HL-60 (cell line): ENCODE results near the gene BUB3.

Experiments
- DNase-seq, 2 experiments: peaks; one replicate each; pipeline ENCODE4 v3.0.0-alpha.2; 2010 to 2020; ENCODE audit warnings: low read depth in 1 of 2, low spot score in 1 of 2
- H3K27ac ChIP-seq: fragments of 250-450 bp; sonication (Bioruptor Pico); replicated peaks from 2 replicates; pipeline ENCODE4 v1.5.1; 2020; ENCODE audit warnings: mild to moderate bottlenecking, moderate library complexity
- H3K27me3 ChIP-seq: fragments of 250-450 bp; sonication (Bioruptor Pico); 2 replicates; pipeline ENCODE4 v1.5.1; 2021; ENCODE audit warnings: mild to moderate bottlenecking, moderate library complexity; ENCODE audit not compliant: insufficient read depth, poor library complexity, severe bottlenecking
- H3K4me3 ChIP-seq: replicated peaks from 2 replicates; pipeline ENCODE4 v1.5.1; 2011; ENCODE audit warnings: mild to moderate bottlenecking, control low read depth, low read length; ENCODE audit not compliant: insufficient read depth
- GABPA ChIP-seq: IDR thresholded peaks from 2 replicates; pipeline ENCODE4 v1.6.1; 2012; ENCODE audit warnings: low read depth
- POLR2AphosphoS5 ChIP-seq: IDR thresholded peaks from 2 replicates; pipeline ENCODE4 v1.6.1; 2012; ENCODE audit warnings: low read depth
- REST ChIP-seq: IDR thresholded peaks from 2 replicates; pipeline ENCODE4 v1.6.1; 2012; ENCODE audit warnings: low read depth; ENCODE audit not compliant: insufficient replicate concordance
- SPI1 ChIP-seq: IDR thresholded peaks from 2 replicates; pipeline ENCODE4 v1.6.1; 2012; ENCODE audit warnings: low read depth, mild to moderate bottlenecking, borderline replicate concordance
- long read RNA-seq: library from polyadenylated mRNA; unstranded; transcript quantifications from one replicate; pipeline ENCODE4 v2.0.0, GENCODE V29; 2020
- TF ChIP-seq, protein P1 (sequence below): IDR thresholded peaks from one replicate; pipeline ENCODE4 v1.5.1; 2011; ENCODE audit warnings: low read length, control low read depth, inconsistent platforms; ENCODE audit not compliant: insufficient read depth

BUB3 gene
- long read RNA-seq, full-length matches to known transcripts = 1,263 of 1,445 reads
- long read RNA-seq, partial matches to known transcripts = 166 of 1,445 reads
- long read RNA-seq, other reads (novel, unspliced or antisense) = 16 of 1,445 reads

GRCh38 chr10:123154092-123154710, at the start of gene BUB3:
BUB3 (plus strand) TSS chr10:123154402; CDS start chr10:123154918, 516 bp downstream.
- H3K27me3 ChIP-seq = peaks cover 22% of the 10 kb centered on the region
- peak within 1 kb of the TSS; percentile 93 for H3K4me3 ChIP-seq
- peak within 1 kb of the TSS; percentile 94 for H3K27ac ChIP-seq
- 0 out of 2 replicates have a peak, but pooled peaks have one; percentile 41 for TF ChIP-seq SPI1
- TF ChIP-seq REST = peak; percentile 28
- TF ChIP-seq GABPA = peak; percentile 85
- TF ChIP-seq, protein P1, sequence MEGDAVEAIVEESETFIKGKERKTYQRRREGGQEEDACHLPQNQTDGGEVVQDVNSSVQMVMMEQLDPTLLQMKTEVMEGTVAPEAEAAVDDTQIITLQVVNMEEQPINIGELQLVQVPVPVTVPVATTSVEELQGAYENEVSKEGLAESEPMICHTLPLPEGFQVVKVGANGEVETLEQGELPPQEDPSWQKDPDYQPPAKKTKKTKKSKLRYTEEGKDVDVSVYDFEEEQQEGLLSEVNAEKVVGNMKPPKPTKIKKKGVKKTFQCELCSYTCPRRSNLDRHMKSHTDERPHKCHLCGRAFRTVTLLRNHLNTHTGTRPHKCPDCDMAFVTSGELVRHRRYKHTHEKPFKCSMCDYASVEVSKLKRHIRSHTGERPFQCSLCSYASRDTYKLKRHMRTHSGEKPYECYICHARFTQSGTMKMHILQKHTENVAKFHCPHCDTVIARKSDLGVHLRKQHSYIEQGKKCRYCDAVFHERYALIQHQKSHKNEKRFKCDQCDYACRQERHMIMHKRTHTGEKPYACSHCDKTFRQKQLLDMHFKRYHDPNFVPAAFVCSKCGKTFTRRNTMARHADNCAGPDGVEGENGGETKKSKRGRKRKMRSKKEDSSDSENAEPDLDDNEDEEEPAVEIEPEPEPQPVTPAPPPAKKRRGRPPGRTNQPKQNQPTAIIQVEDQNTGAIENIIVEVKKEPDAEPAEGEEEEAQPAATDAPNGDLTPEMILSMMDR = no peak
- peak; percentile 98 for TF ChIP-seq POLR2AphosphoS5
- peak; percentile 99 to 100 for DNase-seq

GRCh38 chr10:123109466-123109865, 44.7 kb upstream of the BUB3 start:
- Histone ChIP-seq H3K4me3 (no peak overlapping the region), H3K27me3 (peaks cover 6% of the 10 kb centered on the region), H3K27ac (no peak overlapping the region)
- no peak for DNase-seq
- TF ChIP-seq SPI1 (no peak), REST (no peak), POLR2AphosphoS5 (no peak), GABPA (no peak)
- TF ChIP-seq, protein P1 = no peak

DNA sequence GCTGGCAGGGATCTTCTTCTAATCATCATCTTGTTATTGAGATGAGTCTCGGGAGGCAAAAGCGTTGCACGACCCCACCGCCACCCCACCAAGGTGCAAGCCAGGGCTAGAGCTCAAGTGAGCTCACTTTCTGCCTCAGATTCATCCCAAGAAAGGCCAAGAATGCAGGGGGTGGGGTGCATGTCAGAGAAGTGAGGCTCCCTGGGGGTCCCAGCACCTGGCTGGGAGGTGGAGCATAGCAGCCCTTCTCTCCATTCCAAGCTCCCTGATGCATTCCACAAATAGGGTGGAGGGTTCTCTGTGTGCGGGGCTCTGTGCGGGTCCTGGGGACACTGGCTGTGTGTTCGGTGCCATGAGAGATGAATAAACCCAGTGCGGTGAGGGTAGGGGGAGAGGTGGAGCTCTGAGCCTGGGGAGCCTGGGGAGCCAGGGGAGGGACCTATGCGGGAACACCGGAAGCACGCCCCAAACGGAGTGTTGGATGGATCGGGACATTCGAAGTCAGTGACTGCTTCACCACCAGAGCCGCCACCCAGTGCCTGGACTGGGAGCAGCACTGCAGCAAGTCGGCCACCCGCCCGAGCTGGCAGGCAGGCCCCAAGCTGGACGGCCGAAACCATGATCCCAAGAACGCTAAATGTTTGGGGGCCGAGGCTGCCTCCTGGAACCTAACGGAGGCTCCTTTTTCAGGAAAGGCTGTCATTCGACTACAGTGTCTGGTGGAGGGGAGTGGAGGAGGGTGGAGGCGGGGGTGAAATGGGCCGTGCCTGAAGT, 36.4 kb upstream of the BUB3 start:
- Histone ChIP-seq H3K4me3 (no peak overlapping the region), H3K27ac (no peak overlapping the region), H3K27me3 (peaks cover 6% of the 10 kb centered on the region)
- no peak for DNase-seq
- TF ChIP-seq SPI1 (no peak), POLR2AphosphoS5 (no peak), REST (no peak), GABPA (no peak)
- TF ChIP-seq, protein P1 = no peak
